Neural crest cell (in vitro differentiated cells): ENCODE data around the gene LONRF2. TPM values are rescaled to one million over a fixed set of nuclear protein-coding genes. Genes with fewer than 3 reads are reported as not detected.
"Not testable (repeated sequence)": the region's sequence is repeated elsewhere in the genome, so short reads cannot be mapped to it uniquely, and the experiment has no call there.

Experiments
- DNase-seq: peaks from one replicate; pipeline ENCODE4 v3.0.0; 2021; ENCODE audit warnings: low read depth, mixed read lengths, low spot score
- H3K27ac Mint-ChIP-seq: one replicate; pipeline ENCODE4 v1.8.0; 2021; ENCODE audit warnings: mild to moderate bottlenecking, mixed read lengths; ENCODE audit not compliant: unreplicated experiment
- H3K27me3 Mint-ChIP-seq: 2 replicates; pipeline ENCODE4 v1.8.0; 2021; ENCODE audit warnings: low read depth, mild to moderate bottlenecking, mixed read lengths
- H3K36me3 Mint-ChIP-seq: 2 replicates; pipeline ENCODE4 v1.8.0; 2021; ENCODE audit warnings: low read depth, mild to moderate bottlenecking, mixed read lengths
- H3K4me1 Mint-ChIP-seq: 2 replicates; pipeline ENCODE4 v1.8.0; 2021; ENCODE audit warnings: mixed read lengths
- H3K4me3 Mint-ChIP-seq: one replicate; pipeline ENCODE4 v1.8.0; 2021; ENCODE audit warnings: mild to moderate bottlenecking, mixed read lengths
- H3K9me3 Mint-ChIP-seq: 2 replicates; pipeline ENCODE4 v1.8.0; 2021; ENCODE audit warnings: mixed read lengths
- CTCF ChIP-seq: fragments of 200-600 bp; sonication (generic); conservative IDR thresholded peaks from 2 replicates; pipeline ENCODE4 v1.5.0; 2021; ENCODE audit warnings: antibody characterized with exemption, mild to moderate bottlenecking
- long read RNA-seq: library from polyadenylated mRNA; unstranded; transcript quantifications from one replicate; pipeline ENCODE4 v2.0.0, GENCODE V29; 2020
- total RNA-seq: library from RNA; stranded (reverse); gene quantifications from 2 replicates; pipeline ENCODE4 v1.2.1, GENCODE V29; 2021

Gene LONRF2
- 5.0 and 5.2 TPM in 2 replicates for total RNA-seq
- long read RNA-seq, partial matches to known transcripts = 0 of 3 reads
- long read RNA-seq, other reads (novel, unspliced or antisense) = 3 of 3 reads

GRCh38 chr2:100321866-100322820 lies at the start of gene LONRF2:
TSS of gene LONRF2 (minus strand) at chr2:100322501. CDS start at chr2:100322093, 408 bp downstream.
- Mint-ChIP-seq H3K4me1 (peaks cover 10% of the 10 kb centered on the region), H3K4me3 (peak within 1 kb of the TSS; percentile 87), H3K36me3 (peaks cover 18% of the 10 kb centered on the region), H3K27ac (no peak within 1 kb of the TSS), H3K27me3 (peaks cover 56% of the 10 kb centered on the region), H3K9me3 (peaks cover 15% of the 10 kb centered on the region)
- no peak for TF ChIP-seq CTCF
- peak; percentile 20 for DNase-seq

- H3K36me3 Mint-ChIP-seq = peaks cover 4% of the 10 kb centered on the region
- H3K4me3 Mint-ChIP-seq = no peak overlapping the region
- H3K9me3 Mint-ChIP-seq = peaks cover 21% of the 10 kb centered on the region
- peaks cover 5% of the 10 kb centered on the region for H3K4me1 Mint-ChIP-seq
- no peak overlapping the region for H3K27ac Mint-ChIP-seq
- H3K27me3 Mint-ChIP-seq = peaks cover 3% of the 10 kb centered on the region
- TF ChIP-seq CTCF = no peak
- DNase-seq = no peak
Measured at GRCh38 chr2:100367163-100367562, 44.9 kb upstream of the LONRF2 start.

- DNase-seq = no peak
- H3K9me3 Mint-ChIP-seq = peaks cover 19% of the 10 kb centered on the region
- H3K27ac Mint-ChIP-seq = no peak overlapping the region
- H3K4me1 Mint-ChIP-seq = peaks cover 5% of the 10 kb centered on the region
- no peak for TF ChIP-seq CTCF
- no peak overlapping the region for H3K4me3 Mint-ChIP-seq
- peaks cover 10% of the 10 kb centered on the region for H3K36me3 Mint-ChIP-seq
- H3K27me3 Mint-ChIP-seq = peaks cover 3% of the 10 kb centered on the region
Measured at GRCh38 chr2:100365434-100365833, 43.1 kb upstream of the LONRF2 start.

- H3K4me3 Mint-ChIP-seq, DNase-seq, H3K27me3 Mint-ChIP-seq, H3K9me3 Mint-ChIP-seq, H3K27ac Mint-ChIP-seq, H3K36me3 Mint-ChIP-seq, H3K4me1 Mint-ChIP-seq: not testable (repeated sequence)
Measured at GRCh38 chr2:100362269-100362668, 40.0 kb upstream of the LONRF2 start.

- no peak for DNase-seq
- no peak for TF ChIP-seq CTCF
- Mint-ChIP-seq H3K4me1 (no peaks in the 10 kb centered on the region), H3K36me3 (peaks cover 9% of the 10 kb centered on the region), H3K27me3 (peaks cover 3% of the 10 kb centered on the region), H3K4me3 (no peak overlapping the region), H3K9me3 (peaks cover 7% of the 10 kb centered on the region), H3K27ac (no peak overlapping the region)
Measured at GRCh38 chr2:100359576-100359975, 37.3 kb upstream of the LONRF2 start.

- H3K4me3 Mint-ChIP-seq = no peak overlapping the region
- peaks cover 7% of the 10 kb centered on the region for H3K9me3 Mint-ChIP-seq
- no peak for DNase-seq
- no peak overlapping the region for H3K27ac Mint-ChIP-seq
- no peaks in the 10 kb centered on the region for H3K27me3 Mint-ChIP-seq
- no peaks in the 10 kb centered on the region for H3K4me1 Mint-ChIP-seq
- peaks cover 9% of the 10 kb centered on the region for H3K36me3 Mint-ChIP-seq
- no peak for TF ChIP-seq CTCF
Measured at GRCh38 chr2:100358554-100358953, 36.3 kb upstream of the LONRF2 start.
